Measurements from ENCODE around the gene TJP1. TPM values are rescaled to one million over a fixed set of nuclear protein-coding genes. Genes with fewer than 3 reads are reported as not detected.

Gene TJP1
- total and polyA plus RNA-seq, 2 of the 8 experiments (the other 6 are each of a cell fraction or from before 2014, with no cell fraction given): 46.3 to 138 TPM

DNA sequence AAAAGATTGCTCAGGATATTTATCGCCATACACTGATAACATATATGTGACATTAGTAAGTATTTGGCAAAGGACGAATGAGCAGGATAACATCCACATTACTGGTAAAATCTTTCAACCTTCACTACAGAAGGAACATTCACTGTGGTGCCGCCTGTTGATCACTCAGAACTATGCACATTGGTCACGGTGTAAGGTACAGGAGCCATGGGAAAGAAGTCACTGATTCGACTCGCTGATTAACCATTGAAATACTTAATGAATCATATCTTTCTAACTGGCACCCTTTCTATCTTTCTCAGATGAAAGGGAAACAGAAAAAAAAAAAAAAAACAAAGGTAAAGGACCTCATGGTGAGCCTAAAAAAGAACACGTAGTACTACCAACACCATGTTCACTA, 68.8 kb downstream of the TJP1 start:
- no peak overlapping the region for H2BK120ac ChIP-seq (replicated peaks; ENCODE audit: low read depth, low read length)
- peaks cover 0 to 34% of the 10 kb centered on the region in 2 experiments; a peak in 2 of 4 replicates for H3K79me2 ChIP-seq (ENCODE audit: control insufficient read depth in 1 of 2, insufficient read depth in 2 of 2, low read length in 2 of 2)
- H2AFZ ChIP-seq (ENCODE audit: low read length): no peak overlapping the region
- peaks cover 0 to 2% of the 10 kb centered on the region in 2 experiments for H4K20me1 ChIP-seq (replicated peaks in 1 of 2; ENCODE audit: control insufficient read depth in 1 of 2, insufficient read depth in 2 of 2, low read length in 2 of 2)
- H2AK5ac ChIP-seq (ENCODE audit: low read depth, low read length): no peak overlapping the region
- peaks cover 0 to 14% (median 0%) of the 10 kb centered on the region in 4 experiments; a peak in 3 of 7 replicates for H3K4me1 ChIP-seq (replicated peaks in 1 of 4; ENCODE audit: control insufficient read depth in 3 of 4, insufficient read depth in 4 of 4, low read length in 3 of 4)
- no peak overlapping the region for H3K4ac ChIP-seq (replicated peaks; ENCODE audit: insufficient read length, low read depth, low read length)
- H2BK15ac ChIP-seq (ENCODE audit: low read length): no peak overlapping the region
- POLR2A ChIA-PET (ENCODE audit: partially characterized antibody): no interaction called here
- peaks cover 0 to 12% (median 3%) of the 10 kb centered on the region in 4 experiments; a peak in 3 of 8 replicates for H3K36me3 ChIP-seq (ENCODE audit: control insufficient read depth in 2 of 4, insufficient read depth in 4 of 4, low read length in 3 of 4)
- DNase-seq (ENCODE audit: low read depth in 1 of 2, low spot score in 2 of 2) (no peak), FAIRE-seq (no peak)
- no peak overlapping the region for H4K8ac ChIP-seq (ENCODE audit: extremely low read depth, insufficient read depth, low read length)
- H4K5ac ChIP-seq (ENCODE audit: insufficient read length, low read depth, low read length): no peak overlapping the region
- no peaks in the 10 kb centered on the region for H3K23me2 ChIP-seq (ENCODE audit: low read depth, low read length)
- H3K4me2 ChIP-seq (ENCODE audit: insufficient read depth in 1 of 2, low read depth in 2 of 2, low read length in 2 of 2): no peak overlapping the region
- H2BK5ac ChIP-seq (ENCODE audit: low read depth, low read length): no peak overlapping the region
- no peak overlapping the region for H3K4me3 ChIP-seq (ENCODE audit: extremely low read depth in 1 of 4, insufficient read depth in 2 of 4, low read depth in 3 of 4, low read length in 4 of 4)
- no peak overlapping the region for H3K18ac ChIP-seq (ENCODE audit: extremely low read depth, low read length)
- no peaks in the 10 kb centered on the region for H3K27me3 ChIP-seq (replicated peaks in 1 of 4; ENCODE audit: control insufficient read depth in 3 of 4, extremely low read depth in 1 of 4, insufficient read depth in 3 of 4, low read length in 3 of 4)
- no peak overlapping the region for H3K56ac ChIP-seq (replicated peaks; ENCODE audit: insufficient read length, low read depth, low read length)
- CTCF ChIA-PET (ENCODE audit: partially characterized antibody): interaction anchor here (0.6 kb wide), 1 partner anchor 75 kb away, joined by 3 read pairs; no protein-coding TSS in a partner anchor
- no peaks in the 10 kb centered on the region for H3K9me3 ChIP-seq (ENCODE audit: insufficient read depth in 2 of 2, low read depth in 1 of 2, low read length in 1 of 2)
- no peak overlapping the region for H3K9ac ChIP-seq (replicated peaks in 1 of 4; ENCODE audit: extremely low read depth in 1 of 4, low read depth in 3 of 4, low read length in 3 of 4)
- H3K14ac ChIP-seq (ENCODE audit: insufficient read length): no peak overlapping the region
- no peak overlapping the region for H2BK12ac ChIP-seq (ENCODE audit: low read depth, low read length)
- no peak overlapping the region for H4K91ac ChIP-seq (replicated peaks; ENCODE audit: insufficient read length, low read length)
- WGBS, 2 experiments (ENCODE audit: extremely low coverage in 1 of 2, insufficient coverage in 1 of 2, insufficient read length in 1 of 2, insufficient replicate concordance in 2 of 2, low coverage in 1 of 2, low lambda C conversion rate in 2 of 2, missing lambda C conversion rate in 1 of 2): 94% methylated on average over 7 of the region's 7 CpGs; no CpG with 5 or more reads in 1 of the 2 experiments
- H3K27ac ChIP-seq (ENCODE audit: low read depth, low read length): no peak overlapping the region
- H3K79me1 ChIP-seq (ENCODE audit: low read depth, low read length): no peaks in the 10 kb centered on the region; the same call in 1 of the 2 replicates
- H2BK20ac ChIP-seq (ENCODE audit: low read length): no peak overlapping the region
- no peak overlapping the region for H3K23ac ChIP-seq (ENCODE audit: insufficient read length)
- TF ChIP-seq BCL11A (IDR thresholded peaks at IDR 0.05; ENCODE audit: low read depth in 2 of 2, low read length in 2 of 2) (no peak), BACH1 (IDR thresholded peaks at IDR 0.05; ENCODE audit: low read length) (no peak), CBX5 (IDR thresholded peaks at IDR 0.05; ENCODE audit: low read depth, low read length) (no peak)
